Prostate gland (tissue), 2 donors: ENCODE data around the gene CAND2. TPM values are rescaled to one million over a fixed set of nuclear protein-coding genes. Genes with fewer than 3 reads are reported as not detected.
A peak's percentile ranks its signal among the peaks of the same experiment; 100 is the strongest.
"Not testable (repeated sequence)": the region's sequence is repeated elsewhere in the genome, so short reads cannot be mapped to it uniquely, and the experiment has no call there.

Experiments used
- DNase-seq: peaks from one replicate; pipeline ENCODE4 v3.0.0-alpha.2; 2019; ENCODE audit warnings: low spot score
- H3K27ac ChIP-seq, 2 donors: fragments of 200-600 bp; sonication (generic); 2 replicates each; pipeline ENCODE4 v1.5.1; 2017 to 2019
- H3K27me3 ChIP-seq: fragments of 200-600 bp; sonication (generic); replicated peaks from 2 replicates; pipeline ENCODE4 v1.5.1; 2019; ENCODE audit not compliant: insufficient read depth
- H3K36me3 ChIP-seq, 2 donors: fragments of 200-600 bp; sonication (generic); 1 replicate in 1 of 2; 2 replicates in 1 of 2; pipeline versions ENCODE4 v1.5.1 to v1.8.1; 2017 to 2019
- H3K4me1 ChIP-seq: fragments of 200-600 bp; sonication (generic); replicated peaks from 2 replicates; pipeline ENCODE4 v1.5.1; 2019
- H3K4me3 ChIP-seq, 2 donors: fragments of 200-600 bp; sonication (generic); 2 replicates each; pipeline ENCODE4 v1.5.1; 2017 to 2019
- H3K9me3 ChIP-seq: fragments of 200-600 bp; sonication (generic); 2 replicates; pipeline ENCODE4 v1.5.1; 2017
- POLR2A ChIP-seq: fragments of 450-650 bp; IDR thresholded peaks from one replicate; pipeline ENCODE4 v1.6.1; 2016; ENCODE audit warnings: antibody characterized with exemption, mild to moderate bottlenecking
- POLR2AphosphoS5 ChIP-seq: sonication (generic); formaldehyde crosslinking; IDR thresholded peaks from one replicate; pipeline ENCODE4 v1.6.1; 2017; ENCODE audit warnings: antibody characterized with exemption
- WGBS: methylation state at CpG from one replicate; pipeline ENCODE4 v1.1.5; 2018; 5-methylcytosine and 5-hydroxymethylcytosine counted together
- intact Hi-C: fragments of 100-400 bp; cut with DNase I; formaldehyde crosslinking; loops from one replicate; pipeline ENCODE4 v1.14.2; 2022
- total RNA-seq, 2 donors: library from RNA; depleted of rRNA; stranded (reverse); fragments of >200 nt; gene quantifications; one replicate each; pipeline ENCODE4 v1.1.0, GENCODE V29; 2016
- TF ChIP-seq, protein P1 (sequence below), 4 experiments: fragments of 200-600 bp in 2 of 4; fragments of 450-650 bp in 2 of 4; sonication (generic) in 2 of 4; IDR thresholded peaks; 1 replicate in 3 of 4; 2 replicates in 1 of 4; pipeline ENCODE4 v1.5.1; 2016 to 2019; ENCODE audit warnings: antibody characterized with exemption in 4 of 4, mild to moderate bottlenecking in 2 of 4, moderate library complexity in 2 of 4

Gene CAND2
- total RNA-seq, 2 donors from 2014 or later: 8.4 to 86.3 TPM

DNA sequence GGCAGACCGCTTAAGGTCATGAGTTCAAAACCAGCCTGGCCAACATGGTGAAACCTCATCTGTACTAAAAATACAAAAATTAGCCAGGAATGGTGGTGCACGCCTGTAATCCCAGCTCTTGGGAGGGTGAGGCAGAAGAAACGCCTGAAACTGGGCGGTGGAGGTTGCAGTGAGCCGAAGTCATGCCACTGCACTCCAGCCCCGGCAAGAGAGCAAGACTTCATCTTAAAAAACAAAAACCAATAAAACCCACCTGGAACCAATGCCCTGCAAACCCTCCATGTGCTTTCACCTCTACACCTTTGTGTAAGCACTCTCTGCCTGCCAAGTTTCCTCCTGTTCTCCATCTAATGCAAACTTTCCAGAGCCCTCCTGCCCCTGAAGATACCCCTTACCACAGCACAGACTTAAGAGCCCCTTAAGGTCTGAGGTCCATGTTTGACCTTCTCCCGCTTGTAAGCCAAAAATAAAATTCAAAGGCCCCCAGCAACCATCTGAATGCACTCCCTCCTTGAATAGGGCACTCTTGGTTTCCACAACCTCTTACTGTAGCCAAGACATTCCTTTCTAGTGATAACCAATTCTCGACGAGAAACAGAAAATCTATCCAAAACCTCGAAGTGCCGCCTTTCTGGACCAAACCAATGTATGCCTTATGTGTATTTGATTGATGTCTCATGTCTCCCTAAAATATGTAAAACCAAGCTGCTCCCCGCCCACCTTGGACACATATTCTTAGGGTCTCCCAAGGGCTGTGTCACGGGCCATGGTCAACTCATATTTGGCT is 41.9 kb downstream of the CAND2 start:
- Histone ChIP-seq H3K4me3 (no peak overlapping the region), H3K27me3 (no peaks in the 10 kb centered on the region), H3K27ac (no peak overlapping the region), H3K4me1 (peaks cover 14% of the 10 kb centered on the region), H3K9me3 (no peaks in the 10 kb centered on the region), H3K36me3 (peaks cover 7 to 28% of the 10 kb centered on the region in 2 donors)
- no peak for DNase-seq
- WGBS: 65% methylated on average over 13 of the region's 13 CpGs
- TF ChIP-seq POLR2A (no peak), POLR2AphosphoS5 (no peak)
- TF ChIP-seq, protein P1, sequence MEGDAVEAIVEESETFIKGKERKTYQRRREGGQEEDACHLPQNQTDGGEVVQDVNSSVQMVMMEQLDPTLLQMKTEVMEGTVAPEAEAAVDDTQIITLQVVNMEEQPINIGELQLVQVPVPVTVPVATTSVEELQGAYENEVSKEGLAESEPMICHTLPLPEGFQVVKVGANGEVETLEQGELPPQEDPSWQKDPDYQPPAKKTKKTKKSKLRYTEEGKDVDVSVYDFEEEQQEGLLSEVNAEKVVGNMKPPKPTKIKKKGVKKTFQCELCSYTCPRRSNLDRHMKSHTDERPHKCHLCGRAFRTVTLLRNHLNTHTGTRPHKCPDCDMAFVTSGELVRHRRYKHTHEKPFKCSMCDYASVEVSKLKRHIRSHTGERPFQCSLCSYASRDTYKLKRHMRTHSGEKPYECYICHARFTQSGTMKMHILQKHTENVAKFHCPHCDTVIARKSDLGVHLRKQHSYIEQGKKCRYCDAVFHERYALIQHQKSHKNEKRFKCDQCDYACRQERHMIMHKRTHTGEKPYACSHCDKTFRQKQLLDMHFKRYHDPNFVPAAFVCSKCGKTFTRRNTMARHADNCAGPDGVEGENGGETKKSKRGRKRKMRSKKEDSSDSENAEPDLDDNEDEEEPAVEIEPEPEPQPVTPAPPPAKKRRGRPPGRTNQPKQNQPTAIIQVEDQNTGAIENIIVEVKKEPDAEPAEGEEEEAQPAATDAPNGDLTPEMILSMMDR (IDR thresholded peaks at IDR 0.05): no peak
- intact Hi-C loops: loop anchor here (10.0 kb wide), 2 partner anchors 134 to 284 kb away; partner anchors contain the start of gene MKRN2

DNA sequence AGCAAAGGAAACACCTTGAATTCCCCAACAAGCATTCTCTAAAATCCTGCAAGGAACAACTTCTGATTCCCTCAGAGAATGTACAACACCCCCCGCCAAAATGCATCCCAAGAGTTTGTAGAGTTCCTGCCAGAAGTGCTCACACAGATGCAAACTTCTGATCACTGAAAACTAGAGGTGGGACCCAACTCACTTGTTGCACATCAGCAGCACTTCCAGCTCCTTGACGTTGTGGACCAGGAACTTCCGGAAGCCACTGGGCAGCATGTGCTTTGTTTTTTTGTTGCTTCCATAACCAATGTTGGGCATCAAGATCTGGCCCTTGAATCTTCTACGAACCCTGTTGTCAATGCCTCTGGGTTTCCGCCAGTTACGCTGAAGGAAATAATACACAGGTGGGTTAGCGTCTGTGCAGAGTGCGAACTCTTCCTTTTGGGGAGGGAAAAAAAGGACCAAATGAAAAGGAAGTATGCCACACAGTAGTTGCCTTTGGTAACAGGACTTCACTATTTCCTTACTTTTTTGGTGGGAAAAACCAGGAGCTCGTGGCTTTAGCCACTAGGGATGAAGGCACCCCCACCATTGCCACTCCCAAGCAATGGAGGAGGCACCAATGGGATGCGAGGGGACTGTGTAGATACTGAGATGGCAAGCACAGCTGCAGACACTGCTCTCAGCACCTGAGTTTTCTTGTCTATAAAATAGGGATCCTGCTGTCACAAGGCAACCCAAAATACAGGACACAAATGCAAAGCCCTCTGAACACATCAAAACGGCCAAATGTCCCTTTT is 42.9 kb downstream of the CAND2 start:
- H3K4me3 ChIP-seq: peak overlapping the region in 1 of 2 donors; percentile 55
- H3K9me3 ChIP-seq: no peaks in the 10 kb centered on the region
- TF ChIP-seq, protein P1 (IDR thresholded peaks at IDR 0.05): no peak
- no peak for TF ChIP-seq POLR2A
- peaks cover 14% of the 10 kb centered on the region for H3K4me1 ChIP-seq
- no peak overlapping the region for H3K27ac ChIP-seq
- H3K36me3 ChIP-seq: peaks cover 7 to 27% of the 10 kb centered on the region in 2 donors
- no peak for DNase-seq
- no peaks in the 10 kb centered on the region for H3K27me3 ChIP-seq
- intact Hi-C loops: loop anchor here (10.0 kb wide), 2 partner anchors 135 to 285 kb away; partner anchors contain the start of gene MKRN2
- 71% methylated on average over 11 of the region's 11 CpGs for WGBS

DNA sequence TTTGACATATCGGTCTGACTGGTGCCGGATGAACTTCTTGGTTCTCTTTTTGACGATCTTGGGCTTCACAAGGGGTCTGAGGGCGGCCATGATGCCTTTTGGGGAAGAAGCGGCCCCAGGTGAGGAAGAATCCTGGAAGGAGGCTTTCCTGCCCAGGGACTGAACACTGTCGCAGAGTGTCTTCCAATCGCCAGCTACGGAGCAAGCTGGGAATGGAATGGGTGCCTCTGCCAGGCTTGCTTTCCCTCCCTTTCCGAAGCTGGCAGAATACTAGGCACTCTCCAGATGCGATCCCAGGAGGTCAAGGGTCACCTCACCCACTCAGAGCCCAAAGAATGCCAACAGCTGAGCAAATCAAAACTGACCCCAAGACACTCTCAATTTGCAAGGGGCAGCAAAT is 43.7 kb downstream of the CAND2 start:
- DNase-seq, H3K27ac ChIP-seq, intact Hi-C loops, H3K27me3 ChIP-seq, H3K9me3 ChIP-seq: not testable (repeated sequence)
- peak overlapping the region; percentile 52 to 55 for H3K4me3 ChIP-seq
- peaks cover 14% of the 10 kb centered on the region for H3K4me1 ChIP-seq
- WGBS: 48% methylated on average over 10 of the region's 10 CpGs
- H3K36me3 ChIP-seq: peaks cover 7 to 26% of the 10 kb centered on the region in 2 donors

DNA sequence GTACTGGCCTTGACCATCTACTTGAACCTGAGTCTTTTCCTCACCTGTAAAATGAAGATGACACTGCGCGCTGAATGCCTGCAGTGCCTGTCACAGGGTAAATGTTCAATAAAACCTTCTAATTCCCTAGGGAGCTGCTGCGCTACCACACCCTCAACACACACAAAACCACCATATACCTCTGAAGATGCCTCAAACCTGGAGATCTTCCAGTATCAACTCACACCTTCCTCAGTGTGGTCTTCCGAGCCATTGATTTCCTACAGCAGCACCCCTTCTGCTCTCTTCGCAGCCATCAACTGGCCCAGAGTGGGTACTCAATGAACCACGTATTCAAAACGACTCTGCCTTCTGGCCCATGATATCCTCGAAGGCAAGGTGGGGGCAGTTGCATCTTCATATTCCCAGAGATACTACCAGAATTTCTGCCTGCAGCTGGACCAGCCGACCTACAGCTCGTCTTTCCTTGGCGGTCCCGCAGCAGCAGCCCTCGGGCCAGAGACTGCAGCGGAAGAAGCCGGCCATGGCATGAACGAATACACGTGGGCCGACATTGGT is 44.2 kb downstream of the CAND2 start:
- no peaks in the 10 kb centered on the region for H3K9me3 ChIP-seq
- DNase-seq: no peak
- peaks cover 4 to 21% of the 10 kb centered on the region in 2 donors for H3K36me3 ChIP-seq
- H3K27me3 ChIP-seq: no peaks in the 10 kb centered on the region
- no peak for TF ChIP-seq POLR2AphosphoS5
- TF ChIP-seq, protein P1 (IDR thresholded peaks at IDR 0.05): no peak
- H3K4me3 ChIP-seq: peak overlapping the region; percentile 52 to 55
- peak overlapping the region; percentile 89 to 94 for H3K27ac ChIP-seq
- WGBS: 3% methylated on average over 18 of the region's 18 CpGs
- peaks cover 14% of the 10 kb centered on the region for H3K4me1 ChIP-seq
- intact Hi-C loops: no loop called here
